ENCODE results near the gene ESPNL.
"Not testable (repeated sequence)": the region's sequence is repeated elsewhere in the genome, so short reads cannot be mapped to it uniquely, and the experiment has no call there.

The ESPNL gene

GRCh38 chr2:238065071-238065846, 34.9 kb upstream of the ESPNL start:
- H2AFZ ChIP-seq (ENCODE audit: low read depth, low read length, severe bottlenecking): no peak overlapping the region
- no peaks in the 10 kb centered on the region; the same call in 1 of the 2 replicates for H3F3A ChIP-seq (ENCODE audit: insufficient read depth)
- H3K79me2 ChIP-seq (ENCODE audit: insufficient read depth, low read length): peaks cover 8% of the 10 kb centered on the region; the same call in 1 of the 2 replicates
- 0 out of 2 replicates have a peak, but pooled peaks cover 3% of the 10 kb centered on the region for H3K36me3 ChIP-seq (ENCODE audit: low read length)
- no peaks in the 10 kb centered on the region for H4K20me1 ChIP-seq (ENCODE audit: low read depth, low read length)
- no peaks in the 10 kb centered on the region for H3K9me3 ChIP-seq (ENCODE audit: insufficient read depth, low read length)
- no peak overlapping the region for H3K27ac ChIP-seq (ENCODE audit: low read depth, low read length)
- no peak for TF ChIP-seq CTCF (IDR thresholded peaks at IDR 0.05; ENCODE audit: insufficient read depth, low read length, poor library complexity, severe bottlenecking)
- TF ChIP-seq EZH2phosphoT487 (conservative IDR thresholded peaks at IDR 0.05; ENCODE audit: low read length): no peak
- H3K27me3 ChIP-seq (ENCODE audit: low read length): no peaks in the 10 kb centered on the region
- no peak overlapping the region for H3K9ac ChIP-seq (ENCODE audit: low read length)
- H3K9me2 ChIP-seq (replicated peaks; ENCODE audit: insufficient read depth, low read length): no peaks in the 10 kb centered on the region
- H3K4me2 ChIP-seq (ENCODE audit: low read depth, low read length, poor library complexity, severe bottlenecking): no peak overlapping the region
- no peak overlapping the region for H3K4me3 ChIP-seq (ENCODE audit: insufficient read depth, low read length, poor library complexity, severe bottlenecking)

GRCh38 chr2:238066218-238066617, 33.9 kb upstream of the ESPNL start:
- TF ChIP-seq EZH2phosphoT487 (conservative IDR thresholded peaks at IDR 0.05; ENCODE audit: low read length) (no peak), CTCF (IDR thresholded peaks at IDR 0.05; ENCODE audit: insufficient read depth, low read length, poor library complexity, severe bottlenecking) (no peak)
- no peak overlapping the region for H2AFZ ChIP-seq (ENCODE audit: low read depth, low read length, severe bottlenecking)
- H3K9ac ChIP-seq (ENCODE audit: low read length): no peak overlapping the region
- no peaks in the 10 kb centered on the region; the same call in 1 of the 2 replicates for H3F3A ChIP-seq (ENCODE audit: insufficient read depth)
- H3K4me3 ChIP-seq (ENCODE audit: insufficient read depth, low read length, poor library complexity, severe bottlenecking): no peak overlapping the region
- H4K20me1 ChIP-seq (ENCODE audit: low read depth, low read length): no peaks in the 10 kb centered on the region
- H3K79me2 ChIP-seq (ENCODE audit: insufficient read depth, low read length): peaks cover 6% of the 10 kb centered on the region; the same call in 1 of the 2 replicates
- H3K27me3 ChIP-seq (ENCODE audit: low read length): no peaks in the 10 kb centered on the region
- H3K36me3 ChIP-seq (ENCODE audit: low read length): 0 out of 2 replicates have a peak, but pooled peaks cover 3% of the 10 kb centered on the region
- no peaks in the 10 kb centered on the region for H3K9me3 ChIP-seq (ENCODE audit: insufficient read depth, low read length)
- no peak overlapping the region for H3K4me2 ChIP-seq (ENCODE audit: low read depth, low read length, poor library complexity, severe bottlenecking)
- no peaks in the 10 kb centered on the region for H3K9me2 ChIP-seq (replicated peaks; ENCODE audit: insufficient read depth, low read length)
- no peak overlapping the region for H3K27ac ChIP-seq (ENCODE audit: low read depth, low read length)

GRCh38 chr2:238066718-238067117, 33.4 kb upstream of the ESPNL start:
- not testable (repeated sequence) for H3K9me2 ChIP-seq (replicated peaks; ENCODE audit: insufficient read depth, low read length); H3K79me2 ChIP-seq (ENCODE audit: insufficient read depth, low read length); H3K36me3 ChIP-seq (ENCODE audit: low read length); H3K9me3 ChIP-seq (ENCODE audit: insufficient read depth, low read length); H3K9ac ChIP-seq (ENCODE audit: low read length); H3K4me3 ChIP-seq (ENCODE audit: insufficient read depth, low read length, poor library complexity, severe bottlenecking); H3K27ac ChIP-seq (ENCODE audit: low read depth, low read length); H3K27me3 ChIP-seq (ENCODE audit: low read length); H2AFZ ChIP-seq (ENCODE audit: low read depth, low read length, severe bottlenecking); H4K20me1 ChIP-seq (ENCODE audit: low read depth, low read length); H3K4me2 ChIP-seq (ENCODE audit: low read depth, low read length, poor library complexity, severe bottlenecking); H3F3A ChIP-seq (ENCODE audit: insufficient read depth)

GRCh38 chr2:238067939-238068338, 32.2 kb upstream of the ESPNL start:
- H3K27me3 ChIP-seq (ENCODE audit: low read length): no peaks in the 10 kb centered on the region
- no peak overlapping the region for H3K4me3 ChIP-seq (ENCODE audit: insufficient read depth, low read length, poor library complexity, severe bottlenecking)
- 0 out of 2 replicates have a peak, but pooled peaks cover 9% of the 10 kb centered on the region for H3K36me3 ChIP-seq (ENCODE audit: low read length)
- no peak overlapping the region for H2AFZ ChIP-seq (ENCODE audit: low read depth, low read length, severe bottlenecking)
- no peaks in the 10 kb centered on the region; the same call in 1 of the 2 replicates for H3F3A ChIP-seq (ENCODE audit: insufficient read depth)
- no peaks in the 10 kb centered on the region for H4K20me1 ChIP-seq (ENCODE audit: low read depth, low read length)
- H3K9me3 ChIP-seq (ENCODE audit: insufficient read depth, low read length): no peaks in the 10 kb centered on the region
- TF ChIP-seq CTCF (IDR thresholded peaks at IDR 0.05; ENCODE audit: insufficient read depth, low read length, poor library complexity, severe bottlenecking) (no peak), EZH2phosphoT487 (conservative IDR thresholded peaks at IDR 0.05; ENCODE audit: low read length) (no peak)
- no peak overlapping the region for H3K27ac ChIP-seq (ENCODE audit: low read depth, low read length)
- no peaks in the 10 kb centered on the region for H3K9me2 ChIP-seq (replicated peaks; ENCODE audit: insufficient read depth, low read length)
- no peak overlapping the region for H3K4me2 ChIP-seq (ENCODE audit: low read depth, low read length, poor library complexity, severe bottlenecking)
- H3K79me2 ChIP-seq (ENCODE audit: insufficient read depth, low read length): no peaks in the 10 kb centered on the region
- H3K9ac ChIP-seq (ENCODE audit: low read length): no peak overlapping the region

Measured in SU-DHL-6 (cell line).